GM12892 (cell line): ENCODE measurements around the gene STRBP.

Experiments
- POLR2A ChIP-seq: IDR thresholded peaks from 2 replicates; pipeline ENCODE4 v1.6.1; 2011; ENCODE audit warnings: low read depth, low read length, control low read depth
- POLR2AphosphoS5 ChIP-seq: IDR thresholded peaks from 2 replicates; pipeline ENCODE4 v1.6.1; 2011; ENCODE audit warnings: low read depth, low read length, control low read depth
- TAF1 ChIP-seq: IDR thresholded peaks from 2 replicates; pipeline ENCODE4 v1.6.1; 2011; ENCODE audit warnings: low read depth, mild to moderate bottlenecking, control low read depth, low read length, borderline replicate concordance

DNA sequence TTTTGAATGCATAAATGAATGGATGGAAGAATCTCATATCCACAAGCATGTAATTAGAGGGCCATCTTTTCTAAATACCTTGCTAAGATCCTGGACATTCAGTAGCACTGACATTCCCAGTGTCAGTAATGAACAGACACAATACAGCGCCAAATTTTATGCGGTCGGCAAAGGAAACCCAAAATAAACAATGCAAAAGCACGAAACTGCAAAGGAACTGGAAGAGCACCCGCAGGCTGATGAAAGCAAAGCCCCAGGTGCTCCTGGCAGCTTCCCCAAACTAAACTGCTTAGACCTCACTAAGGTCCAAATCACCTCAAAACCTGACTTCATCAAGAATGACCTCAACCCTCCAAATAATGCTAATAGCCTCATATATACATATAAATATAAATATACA lies 133.0 kb downstream of the STRBP start:
- TF ChIP-seq POLR2A: no peak
- no peak for TF ChIP-seq POLR2AphosphoS5
- TF ChIP-seq TAF1: no peak
